Activated T-helper 2 cell treated with anti-CD3 and anti-CD28 coated beads, Interferon-gamma antibody, Interleukin-2, Interleukin-4, amounts not matched to agents 10 μg/mL and 5 μg/mL and 100 μg/mL, durations not matched to agents 14 hours and 24 hours and 36 hours (primary cell): Measurements from ENCODE around the gene SORBS2. TPM values are rescaled to one million over a fixed set of nuclear protein-coding genes. Genes with fewer than 3 reads are reported as not detected.

Source experiments
- DNase-seq: peaks from one replicate; pipeline ENCODE4 v3.0.0; 2021; ENCODE audit warnings: low spot score
- H3K27ac Mint-ChIP-seq: one replicate; pipeline ENCODE4 v1.8.0; 2021; ENCODE audit warnings: mixed read lengths
- H3K27me3 Mint-ChIP-seq: one replicate; pipeline ENCODE4 v1.8.0; 2021; ENCODE audit warnings: low read depth, mixed read lengths
- H3K36me3 Mint-ChIP-seq: one replicate; pipeline ENCODE4 v1.8.0; 2021; ENCODE audit warnings: low read depth, mixed read lengths
- H3K4me1 Mint-ChIP-seq: one replicate; pipeline ENCODE4 v1.8.0; 2021; ENCODE audit warnings: low read depth, mixed read lengths
- H3K4me3 Mint-ChIP-seq: one replicate; pipeline ENCODE4 v1.8.0; 2021; ENCODE audit warnings: low read depth, mild to moderate bottlenecking, moderate library complexity, mixed read lengths
- H3K9me3 Mint-ChIP-seq: one replicate; pipeline ENCODE4 v1.8.0; 2021; ENCODE audit warnings: mixed read lengths
- intact Hi-C: fragments of 100-400 bp; cut with micrococcal nuclease; formaldehyde crosslinking; loops from one replicate; pipeline ENCODE4 v1.15.1; 2023
- total RNA-seq: library from RNA; stranded (reverse); gene quantifications from 2 replicates; pipeline ENCODE4 v1.2.3, GENCODE V29; 2022

The SORBS2 gene
- total RNA-seq, 1 donor from 2014 or later = not detected

DNA sequence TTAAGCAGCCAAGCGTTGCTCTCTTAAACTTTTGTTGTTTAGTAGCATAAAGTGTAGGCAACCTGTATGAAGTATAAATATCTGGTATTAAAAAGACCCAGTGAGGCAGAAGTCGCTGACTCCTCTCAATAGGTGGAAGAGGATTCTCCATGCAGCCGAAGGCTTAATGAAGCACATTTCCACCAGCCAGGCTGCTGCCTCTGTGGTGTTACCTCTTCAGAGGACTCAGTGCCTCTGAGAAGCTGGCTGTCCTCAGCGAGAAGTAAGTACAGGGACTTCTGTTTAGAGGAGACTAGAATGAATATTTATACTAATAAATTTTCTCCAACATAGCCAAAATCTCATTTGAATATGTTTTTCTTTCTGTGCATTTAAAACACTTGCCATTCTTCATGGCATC is 6.0 kb downstream of the SORBS2 start:
- Mint-ChIP-seq H3K4me3 (no peak overlapping the region), H3K36me3 (no peaks in the 10 kb centered on the region)

DNA sequence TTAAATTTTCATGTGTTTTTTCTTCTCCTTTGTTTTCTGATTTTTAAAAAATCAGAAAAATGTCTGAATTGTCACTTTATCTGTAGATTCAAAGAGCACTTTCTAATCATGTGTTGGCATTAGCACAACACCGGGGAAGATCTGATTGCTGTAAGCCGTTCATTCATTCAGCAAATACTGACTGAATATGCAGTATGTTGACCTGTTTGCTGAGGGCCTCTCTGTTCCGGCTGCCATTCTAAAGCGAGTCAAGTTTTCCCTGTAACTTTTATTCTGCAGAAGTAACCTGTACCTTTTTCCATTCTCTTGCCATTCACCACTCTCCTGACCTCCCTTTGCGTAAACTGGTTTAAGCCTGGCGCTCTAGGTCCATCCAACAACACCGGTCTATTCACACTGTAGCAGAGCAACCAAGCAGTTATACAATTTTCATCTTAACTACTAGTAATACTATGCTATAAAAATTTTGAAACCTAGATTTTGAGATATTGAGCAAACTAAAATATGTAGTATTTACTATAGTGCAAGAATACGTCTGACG is 6.7 kb downstream of the SORBS2 start:
- peaks cover 6% of the 10 kb centered on the region for H3K27me3 Mint-ChIP-seq
- H3K4me1 Mint-ChIP-seq = no peaks in the 10 kb centered on the region
- no peak for DNase-seq
- intact Hi-C loops = no loop called here
- H3K27ac Mint-ChIP-seq = no peak overlapping the region
- no peaks in the 10 kb centered on the region for H3K36me3 Mint-ChIP-seq
- H3K9me3 Mint-ChIP-seq = no peaks in the 10 kb centered on the region
- no peak overlapping the region for H3K4me3 Mint-ChIP-seq

More for the DNA sequence above, 6.0 kb downstream of the SORBS2 start:
- DNase-seq = no peak
- no peaks in the 10 kb centered on the region for H3K9me3 Mint-ChIP-seq
- H3K27me3 Mint-ChIP-seq = peaks cover 6% of the 10 kb centered on the region
- intact Hi-C loops = no loop called here
- H3K4me1 Mint-ChIP-seq = no peaks in the 10 kb centered on the region
- H3K27ac Mint-ChIP-seq = no peak overlapping the region

DNA sequence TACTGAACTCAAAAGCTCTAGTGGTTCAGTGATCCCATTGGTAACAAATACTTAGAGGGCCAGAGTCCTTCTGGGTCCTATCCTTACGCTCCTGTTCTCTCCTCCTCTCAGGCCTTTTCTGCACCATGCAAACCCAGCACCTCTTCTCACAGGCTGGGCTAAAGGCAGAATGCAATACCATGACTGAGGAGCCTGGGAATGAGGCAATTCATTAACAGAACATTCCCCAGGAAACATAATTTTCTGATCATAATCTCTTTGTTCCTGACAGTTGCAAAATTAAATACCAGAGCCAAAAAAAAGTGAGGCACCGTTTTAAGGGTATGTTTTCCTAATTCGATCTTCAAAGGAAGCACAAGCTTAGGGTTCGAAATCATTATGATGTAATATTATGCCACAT is 9.0 kb downstream of the SORBS2 start:
- Mint-ChIP-seq H3K4me1 (no peaks in the 10 kb centered on the region), H3K27me3 (no peaks in the 10 kb centered on the region), H3K27ac (no peak overlapping the region), H3K9me3 (no peaks in the 10 kb centered on the region), H3K4me3 (no peak overlapping the region), H3K36me3 (no peaks in the 10 kb centered on the region)
- intact Hi-C loops = no loop called here
- no peak for DNase-seq

DNA sequence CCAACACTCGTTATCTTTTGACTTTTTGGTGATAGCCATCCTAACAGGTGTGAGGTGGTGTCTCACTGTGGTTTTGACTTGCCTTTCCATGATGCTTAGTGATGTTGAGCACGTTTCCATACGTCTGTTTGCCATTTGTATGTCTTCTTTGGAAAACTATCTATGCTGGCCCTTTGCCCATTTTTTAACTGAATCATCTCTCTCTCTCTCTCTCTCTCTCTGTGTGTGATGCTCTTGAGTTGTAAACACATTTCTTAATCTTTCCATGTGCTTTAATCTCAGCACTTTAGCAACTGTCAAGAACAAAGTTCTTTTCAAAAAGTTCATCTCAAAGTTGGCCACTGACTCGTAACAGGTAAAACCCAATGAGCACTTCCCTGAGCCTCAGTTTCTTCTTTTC is 10.5 kb downstream of the SORBS2 start:
- no peaks in the 10 kb centered on the region for H3K4me1 Mint-ChIP-seq
- no peak overlapping the region for H3K27ac Mint-ChIP-seq

DNA sequence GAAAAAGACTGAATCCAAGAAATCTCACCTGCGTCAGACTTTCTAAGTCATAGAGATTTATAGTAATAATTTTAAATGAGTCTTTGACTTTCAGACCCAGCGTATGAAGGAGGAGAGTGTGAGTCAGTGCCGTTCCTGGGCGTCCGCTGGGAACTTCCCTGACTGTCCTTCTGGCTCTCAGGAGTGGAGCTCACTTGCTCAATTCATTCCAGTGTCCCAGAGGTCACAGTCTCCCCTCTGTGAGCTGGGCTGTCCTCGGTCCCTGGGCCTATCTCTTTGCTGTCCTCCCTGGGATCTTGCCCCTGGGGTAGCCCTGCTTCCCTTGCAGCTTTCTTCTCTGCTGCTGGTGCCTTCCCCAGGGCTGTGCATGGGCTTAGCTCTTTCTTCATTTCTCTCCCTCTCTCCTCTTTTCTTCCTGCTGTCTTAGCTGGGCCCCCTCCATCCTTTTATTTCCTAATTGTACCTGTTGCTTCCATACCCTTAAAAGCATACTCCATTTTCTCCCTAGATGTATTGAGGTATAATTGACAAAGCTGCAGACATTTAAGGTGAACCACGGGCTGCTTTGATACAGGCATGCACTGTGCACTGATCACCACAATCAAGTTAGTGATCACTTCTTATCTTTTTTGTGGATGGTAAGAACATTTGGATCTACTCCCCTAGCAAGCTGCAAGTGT is 11.6 kb downstream of the SORBS2 start:
- Mint-ChIP-seq H3K4me3 (no peak overlapping the region), H3K4me1 (no peaks in the 10 kb centered on the region), H3K36me3 (no peaks in the 10 kb centered on the region), H3K27ac (no peak overlapping the region), H3K27me3 (no peaks in the 10 kb centered on the region), H3K9me3 (no peaks in the 10 kb centered on the region)
- intact Hi-C loops = no loop called here
- DNase-seq = no peak

More for the DNA sequence above, 10.5 kb downstream of the SORBS2 start:
- Mint-ChIP-seq H3K36me3 (no peaks in the 10 kb centered on the region), H3K9me3 (no peaks in the 10 kb centered on the region), H3K4me3 (no peak overlapping the region), H3K27me3 (no peaks in the 10 kb centered on the region)
- intact Hi-C loops = no loop called here
- DNase-seq = no peak

DNA sequence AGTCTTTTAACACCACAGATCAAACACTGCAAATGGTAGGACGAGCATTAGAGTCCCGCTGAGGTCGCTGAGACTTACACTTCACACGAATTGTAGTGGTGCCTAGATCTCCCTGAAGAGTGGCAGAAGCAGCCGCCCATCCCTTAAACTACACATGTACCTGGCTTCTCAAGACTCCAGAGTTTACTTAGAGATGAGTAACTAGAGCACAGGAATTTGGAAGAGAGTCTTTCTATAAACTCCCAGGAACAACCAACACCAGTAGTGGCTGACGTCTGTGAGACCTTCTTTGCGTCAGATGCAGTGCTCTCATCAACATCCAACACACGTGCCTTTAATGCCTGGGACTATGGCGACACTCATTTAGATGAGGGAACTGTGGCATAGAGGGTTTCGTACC is 12.6 kb downstream of the SORBS2 start:
- Mint-ChIP-seq H3K27ac (no peak overlapping the region), H3K36me3 (no peaks in the 10 kb centered on the region), H3K27me3 (no peaks in the 10 kb centered on the region), H3K4me1 (no peaks in the 10 kb centered on the region), H3K4me3 (no peak overlapping the region), H3K9me3 (no peaks in the 10 kb centered on the region)
- no peak for DNase-seq
- intact Hi-C loops = no loop called here

DNA sequence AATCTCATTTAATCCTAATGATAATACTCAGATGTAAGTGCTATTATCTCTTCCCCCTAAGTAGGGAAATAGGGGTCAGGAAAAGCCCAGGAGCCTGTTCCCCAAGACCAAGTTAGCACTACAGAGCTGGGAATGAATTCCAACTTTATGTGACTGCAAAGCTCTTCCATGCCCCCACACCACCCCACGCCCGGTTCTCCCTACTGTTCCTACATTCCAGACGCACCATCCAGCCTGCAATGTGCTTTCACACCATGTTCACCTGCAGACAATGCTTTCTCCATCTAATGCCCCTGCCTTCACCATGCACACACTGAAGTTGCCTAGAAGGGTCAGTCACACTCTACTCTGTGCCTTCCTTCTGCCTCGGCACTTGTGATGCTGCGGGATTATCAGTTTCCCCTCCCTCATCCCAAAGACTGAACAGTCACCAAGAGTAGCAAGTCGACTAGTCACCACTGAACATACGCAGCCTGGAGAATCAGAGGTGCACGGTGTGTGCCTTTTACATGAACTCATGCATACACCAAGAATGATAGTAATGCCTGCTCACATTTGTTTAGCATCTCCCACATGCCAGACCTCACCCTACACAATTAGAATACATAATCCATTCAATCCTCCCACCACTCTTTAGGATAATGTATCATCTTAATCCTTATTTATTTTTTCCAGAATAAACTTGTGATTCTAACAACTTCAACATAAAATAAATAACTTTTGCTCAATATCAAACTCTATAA is 14.2 kb downstream of the SORBS2 start:
- no peaks in the 10 kb centered on the region for H3K4me1 Mint-ChIP-seq
- no peaks in the 10 kb centered on the region for H3K9me3 Mint-ChIP-seq
- no peaks in the 10 kb centered on the region for H3K36me3 Mint-ChIP-seq
- H3K27me3 Mint-ChIP-seq = no peaks in the 10 kb centered on the region
- DNase-seq = no peak
- intact Hi-C loops = no loop called here
- H3K4me3 Mint-ChIP-seq = no peak overlapping the region
- H3K27ac Mint-ChIP-seq = no peak overlapping the region

DNA sequence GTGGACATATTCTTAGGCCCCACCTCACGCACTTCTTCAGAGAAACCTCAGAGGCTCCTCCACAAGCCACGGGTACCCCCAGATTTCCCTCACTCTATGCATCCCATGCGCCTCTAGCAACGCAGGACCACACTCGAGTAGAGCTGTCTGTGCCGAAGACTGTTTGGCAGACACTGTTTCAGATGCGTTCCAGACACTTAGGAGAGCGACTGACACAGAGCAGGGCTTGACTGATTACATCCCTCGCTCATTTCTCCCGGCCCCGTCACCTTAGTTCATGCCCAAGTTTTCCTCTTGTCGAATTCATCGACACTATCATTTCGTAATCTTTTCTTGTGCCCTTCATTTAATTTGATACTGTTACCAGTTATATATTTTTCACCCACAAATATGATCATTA is 15.0 kb downstream of the SORBS2 start:
- no peaks in the 10 kb centered on the region for H3K4me1 Mint-ChIP-seq
- H3K9me3 Mint-ChIP-seq = no peaks in the 10 kb centered on the region
- no peaks in the 10 kb centered on the region for H3K27me3 Mint-ChIP-seq
- H3K27ac Mint-ChIP-seq = no peak overlapping the region
- no peaks in the 10 kb centered on the region for H3K36me3 Mint-ChIP-seq
- H3K4me3 Mint-ChIP-seq = no peak overlapping the region
- intact Hi-C loops = no loop called here
- DNase-seq = no peak

DNA sequence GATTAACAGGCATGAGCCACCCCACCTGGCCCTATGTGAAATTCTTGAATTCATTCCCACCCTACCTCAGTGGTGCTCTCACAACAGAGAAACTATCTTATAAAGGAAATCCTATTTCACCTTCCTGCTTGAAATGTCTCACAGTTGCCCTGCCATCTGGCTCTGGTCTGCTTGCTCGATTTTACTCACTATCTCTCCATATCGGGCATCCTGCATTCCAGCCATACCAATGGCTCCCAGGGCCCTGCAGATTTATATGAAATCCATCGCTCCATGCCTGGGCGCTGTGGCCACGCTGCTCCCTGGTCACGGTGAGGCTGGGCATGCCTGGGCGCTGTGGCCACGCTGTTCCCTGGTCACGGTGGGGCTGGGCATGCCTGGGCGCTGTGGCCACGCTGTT is 15.8 kb downstream of the SORBS2 start:
- no peaks in the 10 kb centered on the region for H3K9me3 Mint-ChIP-seq
- no peaks in the 10 kb centered on the region for H3K36me3 Mint-ChIP-seq
- H3K27me3 Mint-ChIP-seq = no peaks in the 10 kb centered on the region
- H3K4me1 Mint-ChIP-seq = no peaks in the 10 kb centered on the region
- no peak for DNase-seq
- H3K4me3 Mint-ChIP-seq = no peak overlapping the region
- intact Hi-C loops = no loop called here
- no peak overlapping the region for H3K27ac Mint-ChIP-seq

DNA sequence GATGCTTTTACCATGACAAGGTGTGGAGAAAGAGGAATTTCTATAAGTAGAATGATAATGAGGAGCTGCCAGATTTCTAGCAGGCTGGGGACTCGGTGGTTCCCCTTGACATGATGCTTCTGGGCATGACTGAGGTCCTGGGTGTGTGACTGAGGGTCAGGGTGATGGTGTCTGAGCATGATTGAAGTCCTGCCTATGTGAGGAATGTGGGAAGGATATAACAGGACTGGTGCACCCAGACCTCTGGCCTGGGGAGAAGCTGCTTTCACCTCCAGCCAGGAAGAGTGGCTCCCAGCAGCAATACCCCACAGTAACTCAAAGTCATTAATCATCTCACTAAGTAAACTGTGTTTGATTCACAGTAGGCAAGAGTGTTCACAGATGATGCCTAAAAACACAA is 17.4 kb downstream of the SORBS2 start:
- H3K4me1 Mint-ChIP-seq = no peaks in the 10 kb centered on the region
- H3K36me3 Mint-ChIP-seq = no peaks in the 10 kb centered on the region
- H3K27ac Mint-ChIP-seq = no peak overlapping the region
- DNase-seq = no peak
- no peak overlapping the region for H3K4me3 Mint-ChIP-seq
- intact Hi-C loops = no loop called here
- H3K9me3 Mint-ChIP-seq = no peaks in the 10 kb centered on the region
- no peaks in the 10 kb centered on the region for H3K27me3 Mint-ChIP-seq

DNA sequence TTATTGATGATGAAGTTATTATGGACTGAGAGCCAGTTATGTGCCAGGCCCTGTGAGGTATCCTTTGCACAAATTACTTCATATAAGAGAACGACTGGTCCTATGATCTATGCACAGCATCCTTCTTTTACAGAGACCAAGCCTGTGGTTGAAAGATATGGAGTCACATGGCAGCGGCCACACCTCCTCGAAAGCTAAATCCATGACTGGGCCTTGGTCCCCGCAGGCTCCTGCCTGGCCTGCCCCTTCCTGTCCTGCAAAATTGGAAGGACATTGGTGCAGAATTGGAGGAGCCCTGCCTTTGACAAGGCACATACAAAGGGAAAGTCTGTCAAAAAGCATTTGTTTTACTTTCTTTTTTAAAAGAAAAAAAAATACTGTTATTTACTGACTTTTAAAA is 18.3 kb downstream of the SORBS2 start:
- Mint-ChIP-seq H3K4me3 (no peak overlapping the region), H3K4me1 (no peaks in the 10 kb centered on the region), H3K27ac (no peak overlapping the region), H3K27me3 (no peaks in the 10 kb centered on the region), H3K9me3 (no peaks in the 10 kb centered on the region), H3K36me3 (no peaks in the 10 kb centered on the region)
- intact Hi-C loops = no loop called here
- DNase-seq = no peak

DNA sequence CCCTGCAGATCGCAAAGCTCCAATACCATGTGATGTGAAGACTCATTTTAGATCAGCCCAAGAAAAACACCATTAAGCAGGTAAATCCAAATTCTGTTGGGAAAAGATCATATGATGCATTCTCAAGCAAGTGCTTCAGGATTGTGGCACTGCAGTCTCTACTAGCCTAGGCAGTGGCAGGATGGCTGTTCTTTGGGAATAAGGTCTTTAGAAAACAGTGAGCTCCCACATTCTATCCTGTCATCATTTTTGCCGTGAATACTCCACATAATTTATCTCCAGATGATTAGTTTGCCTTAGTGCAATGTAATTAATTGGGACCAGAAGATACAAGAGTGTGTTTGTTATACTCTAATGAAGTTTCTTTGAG is 18.9 kb downstream of the SORBS2 start:
- Mint-ChIP-seq H3K36me3 (no peaks in the 10 kb centered on the region), H3K27me3 (no peaks in the 10 kb centered on the region), H3K9me3 (no peaks in the 10 kb centered on the region), H3K4me1 (no peaks in the 10 kb centered on the region), H3K27ac (no peak overlapping the region), H3K4me3 (no peak overlapping the region)
- intact Hi-C loops = no loop called here
- no peak for DNase-seq

DNA sequence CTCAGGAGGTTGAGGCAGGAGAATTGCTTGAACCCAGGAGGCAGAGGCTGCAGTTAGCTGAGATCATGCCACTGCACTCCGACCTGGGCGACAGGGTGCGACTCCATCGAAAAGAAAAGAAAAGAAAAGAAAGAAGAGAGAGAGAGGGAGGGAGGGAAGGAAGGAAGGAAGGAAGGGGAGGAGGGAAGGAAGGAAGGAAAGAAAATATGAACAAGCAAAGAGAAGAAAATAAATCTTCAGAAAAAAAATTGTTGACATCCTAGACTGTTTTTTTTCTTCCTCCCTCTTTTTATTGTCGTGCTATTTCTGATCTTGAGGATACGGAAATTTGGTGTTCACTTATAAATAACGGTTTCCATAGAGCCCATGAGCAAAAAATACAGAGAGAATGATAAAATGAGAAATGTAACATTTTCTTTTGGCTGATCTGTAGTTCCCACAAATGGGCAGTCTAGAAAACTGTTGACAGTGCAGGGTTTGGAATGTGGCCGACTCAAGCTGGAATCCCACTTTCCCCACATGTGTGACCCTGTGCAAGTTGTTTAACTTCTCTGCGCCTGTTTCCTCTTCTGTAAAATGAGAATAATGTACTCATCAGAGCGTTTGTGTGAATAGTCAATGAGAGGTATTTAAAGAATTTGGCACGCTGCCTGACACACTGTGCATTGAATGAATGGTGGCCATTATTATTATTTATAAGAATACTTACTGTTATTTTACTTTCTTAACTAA is 19.4 kb downstream of the SORBS2 start:
- Mint-ChIP-seq H3K27ac (no peak overlapping the region), H3K4me3 (no peak overlapping the region), H3K4me1 (no peaks in the 10 kb centered on the region), H3K9me3 (no peaks in the 10 kb centered on the region), H3K27me3 (no peaks in the 10 kb centered on the region), H3K36me3 (no peaks in the 10 kb centered on the region)
- no peak for DNase-seq
- intact Hi-C loops = no loop called here
